ENCODE results near the gene TPST1.
"Not testable (repeated sequence)": the region's sequence is repeated elsewhere in the genome, so short reads cannot be mapped to it uniquely, and the experiment has no call there.

- TF ChIP-seq JUN (IDR thresholded peaks at IDR 0.05; ENCODE audit: low read depth, low read length); CTCF (IDR thresholded peaks at IDR 0.05; ENCODE audit: control extremely low read depth in 1 of 3, insufficient read depth in 1 of 3, low read depth in 1 of 3, low read length in 3 of 3); EZH2 (IDR thresholded peaks at IDR 0.05; ENCODE audit: low read depth, low read length, severe bottlenecking); EP300 (IDR thresholded peaks at IDR 0.05; ENCODE audit: borderline replicate concordance in 1 of 2, low read depth in 2 of 2, low read length in 2 of 2); POLR2A (IDR thresholded peaks at IDR 0.05; ENCODE audit: control extremely low read depth in 1 of 2, low read depth in 2 of 2, low read length in 2 of 2); ATF3 (IDR thresholded peaks at IDR 0.05; ENCODE audit: insufficient read depth, low read depth, low read length); MAX (IDR thresholded peaks at IDR 0.05); CEBPB (IDR thresholded peaks at IDR 0.05; ENCODE audit: low read depth, low read length); SP2 (IDR thresholded peaks at IDR 0.05; ENCODE audit: low read length); RAD21 (IDR thresholded peaks at IDR 0.05 in 1 of 2, conservative IDR thresholded peaks at IDR 0.05 in 1 of 2; ENCODE audit: low read depth in 2 of 2, low read length in 2 of 2); MAFK (IDR thresholded peaks at IDR 0.05; ENCODE audit: low read depth, low read length); ATF2 (IDR thresholded peaks at IDR 0.05; ENCODE audit: low read length); POLR2AphosphoS5 (IDR thresholded peaks at IDR 0.05; ENCODE audit: low read depth, low read length): not testable (repeated sequence)
Observed at GRCh38 chr7:66175006-66175405, 30.1 kb upstream of the TPST1 start.

Measured in H1 (cell line).